OCI-LY1 (cell line): ENCODE results near the gene SCGB3A1.

ENCODE experiments used
- CTCF ChIP-seq: fragments of 200-600 bp; sonication (generic), shearing (Covaris generic); IDR thresholded peaks from 2 replicates; pipeline ENCODE4 v1.5.1; 2017; ENCODE audit warnings: mild to moderate bottlenecking, antibody characterized with exemption, low read length, moderate library complexity, mixed read lengths
- EZH2 ChIP-seq: fragments of 200-600 bp; sonication (generic), shearing (Covaris generic); IDR thresholded peaks from 2 replicates; pipeline ENCODE4 v1.8.0; 2017; ENCODE audit warnings: borderline replicate concordance, mixed run types, mild to moderate bottlenecking, antibody characterized with exemption, low read length, moderate library complexity, mixed read lengths

- TF ChIP-seq CTCF (no peak), EZH2 (no peak)
These were observed 46.1 kb downstream of the SCGB3A1 start for GRCh38 chr5:180545248-180545647.
